Measurements from ENCODE around the gene GOLGA6B.
"Not testable (repeated sequence)": the region's sequence is repeated elsewhere in the genome, so short reads cannot be mapped to it uniquely, and the experiment has no call there.

GRCh38 chr15:72708551-72709303 lies 54.2 kb downstream of the GOLGA6B start:
- TF ChIP-seq POLR2A, CTCF (IDR thresholded peaks at IDR 0.05): not testable (repeated sequence)
